ENCODE results near the gene LIMS3. TPM values are rescaled to one million over a fixed set of nuclear protein-coding genes. Genes with fewer than 3 reads are reported as not detected.
"Not testable (repeated sequence)": the region's sequence is repeated elsewhere in the genome, so short reads cannot be mapped to it uniquely, and the experiment has no call there.

LIMS3 gene
- 0.12 and 0.36 TPM in 2 replicates for total RNA-seq

GRCh38 chr2:109898462-109899336, at the start of gene LIMS3:
Gene LIMS3 (plus strand): TSS chr2:109898688. CDS start chr2:109898729, 41 bp downstream.
- H3K36me3 Mint-ChIP-seq (ENCODE audit: low read depth); H3K27me3 Mint-ChIP-seq (ENCODE audit: insufficient read depth); H3K27ac Mint-ChIP-seq; intact Hi-C loops (cut with micrococcal nuclease); DNase-seq (ENCODE audit: low spot score); H3K4me3 Mint-ChIP-seq; H3K4me1 Mint-ChIP-seq (ENCODE audit: low read depth); H3K9me3 Mint-ChIP-seq: not testable (repeated sequence)

- H3K4me1 Mint-ChIP-seq (ENCODE audit: low read depth); H3K36me3 Mint-ChIP-seq (ENCODE audit: low read depth): not testable (repeated sequence)
Observed at GRCh38 chr2:109871129-109871751, 27.2 kb upstream of the LIMS3 start.

GRCh38 chr2:109876625-109877024, 21.9 kb upstream of the LIMS3 start:
- H3K9me3 Mint-ChIP-seq; H3K4me1 Mint-ChIP-seq (ENCODE audit: low read depth); DNase-seq (ENCODE audit: low spot score); H3K4me3 Mint-ChIP-seq; H3K27me3 Mint-ChIP-seq (ENCODE audit: insufficient read depth); intact Hi-C loops (cut with micrococcal nuclease); H3K27ac Mint-ChIP-seq; H3K36me3 Mint-ChIP-seq (ENCODE audit: low read depth): not testable (repeated sequence)

More at GRCh38 chr2:109871129-109871751, 27.2 kb upstream of the LIMS3 start:
- H3K27ac Mint-ChIP-seq; intact Hi-C loops (cut with micrococcal nuclease); H3K27me3 Mint-ChIP-seq (ENCODE audit: insufficient read depth); H3K4me3 Mint-ChIP-seq; H3K9me3 Mint-ChIP-seq; DNase-seq (ENCODE audit: low spot score): not testable (repeated sequence)

GRCh38 chr2:109882112-109882511, 16.4 kb upstream of the LIMS3 start:
- H3K4me3 Mint-ChIP-seq; H3K36me3 Mint-ChIP-seq (ENCODE audit: low read depth); DNase-seq (ENCODE audit: low spot score); H3K9me3 Mint-ChIP-seq; H3K4me1 Mint-ChIP-seq (ENCODE audit: low read depth); intact Hi-C loops (cut with micrococcal nuclease); H3K27me3 Mint-ChIP-seq (ENCODE audit: insufficient read depth); H3K27ac Mint-ChIP-seq: not testable (repeated sequence)

GRCh38 chr2:109888414-109888813, 10.1 kb upstream of the LIMS3 start:
- not testable (repeated sequence) for H3K27me3 Mint-ChIP-seq (ENCODE audit: insufficient read depth); H3K9me3 Mint-ChIP-seq

GRCh38 chr2:109889909-109890308, 8.6 kb upstream of the LIMS3 start:
- H3K4me3 Mint-ChIP-seq; DNase-seq (ENCODE audit: low spot score); H3K27me3 Mint-ChIP-seq (ENCODE audit: insufficient read depth); H3K27ac Mint-ChIP-seq; H3K9me3 Mint-ChIP-seq; H3K36me3 Mint-ChIP-seq (ENCODE audit: low read depth); intact Hi-C loops (cut with micrococcal nuclease); H3K4me1 Mint-ChIP-seq (ENCODE audit: low read depth): not testable (repeated sequence)

More at GRCh38 chr2:109888414-109888813, 10.1 kb upstream of the LIMS3 start:
- H3K36me3 Mint-ChIP-seq (ENCODE audit: low read depth); DNase-seq (ENCODE audit: low spot score); H3K27ac Mint-ChIP-seq; intact Hi-C loops (cut with micrococcal nuclease); H3K4me1 Mint-ChIP-seq (ENCODE audit: low read depth); H3K4me3 Mint-ChIP-seq: not testable (repeated sequence)

- H3K27me3 Mint-ChIP-seq (ENCODE audit: insufficient read depth); H3K4me3 Mint-ChIP-seq; H3K27ac Mint-ChIP-seq; H3K36me3 Mint-ChIP-seq (ENCODE audit: low read depth); H3K9me3 Mint-ChIP-seq; intact Hi-C loops (cut with micrococcal nuclease); H3K4me1 Mint-ChIP-seq (ENCODE audit: low read depth); DNase-seq (ENCODE audit: low spot score): not testable (repeated sequence)
Observed at GRCh38 chr2:109891024-109891423, 7.5 kb upstream of the LIMS3 start.

- H3K4me1 Mint-ChIP-seq (ENCODE audit: low read depth); DNase-seq (ENCODE audit: low spot score); H3K27me3 Mint-ChIP-seq (ENCODE audit: insufficient read depth); H3K9me3 Mint-ChIP-seq; H3K27ac Mint-ChIP-seq; H3K4me3 Mint-ChIP-seq; intact Hi-C loops (cut with micrococcal nuclease); H3K36me3 Mint-ChIP-seq (ENCODE audit: low read depth): not testable (repeated sequence)
Observed at GRCh38 chr2:109893736-109894135, 4.8 kb upstream of the LIMS3 start.

- H3K9me3 Mint-ChIP-seq; H3K27ac Mint-ChIP-seq; H3K27me3 Mint-ChIP-seq (ENCODE audit: insufficient read depth); H3K36me3 Mint-ChIP-seq (ENCODE audit: low read depth); DNase-seq (ENCODE audit: low spot score); intact Hi-C loops (cut with micrococcal nuclease); H3K4me1 Mint-ChIP-seq (ENCODE audit: low read depth); H3K4me3 Mint-ChIP-seq: not testable (repeated sequence)
Observed at GRCh38 chr2:109894141-109894540, 4.3 kb upstream of the LIMS3 start.

- H3K27me3 Mint-ChIP-seq (ENCODE audit: insufficient read depth); H3K9me3 Mint-ChIP-seq; intact Hi-C loops (cut with micrococcal nuclease); H3K4me1 Mint-ChIP-seq (ENCODE audit: low read depth); H3K36me3 Mint-ChIP-seq (ENCODE audit: low read depth); H3K27ac Mint-ChIP-seq; H3K4me3 Mint-ChIP-seq; DNase-seq (ENCODE audit: low spot score): not testable (repeated sequence)
Observed at GRCh38 chr2:109895090-109895869, 3.2 kb upstream of the LIMS3 start.

- H3K4me3 Mint-ChIP-seq; intact Hi-C loops (cut with micrococcal nuclease); H3K27me3 Mint-ChIP-seq (ENCODE audit: insufficient read depth): not testable (repeated sequence)
Observed at GRCh38 chr2:109896212-109896611, 2.3 kb upstream of the LIMS3 start.

GRCh38 chr2:109897769-109898461, 573 bp upstream of the LIMS3 start:
- H3K36me3 Mint-ChIP-seq (ENCODE audit: low read depth); intact Hi-C loops (cut with micrococcal nuclease); DNase-seq (ENCODE audit: low spot score); H3K9me3 Mint-ChIP-seq; H3K4me3 Mint-ChIP-seq; H3K4me1 Mint-ChIP-seq (ENCODE audit: low read depth); H3K27ac Mint-ChIP-seq; H3K27me3 Mint-ChIP-seq (ENCODE audit: insufficient read depth): not testable (repeated sequence)

More at GRCh38 chr2:109896212-109896611, 2.3 kb upstream of the LIMS3 start:
- H3K27ac Mint-ChIP-seq; H3K9me3 Mint-ChIP-seq; DNase-seq (ENCODE audit: low spot score); H3K4me1 Mint-ChIP-seq (ENCODE audit: low read depth); H3K36me3 Mint-ChIP-seq (ENCODE audit: low read depth): not testable (repeated sequence)
